ENCODE data around the gene SDK1. TPM values are rescaled to one million over a fixed set of nuclear protein-coding genes. Genes with fewer than 3 reads are reported as not detected.

Gene SDK1
- total and polyA plus RNA-seq, 8 donors = 1.6 to 11.2 (median 6.6) TPM

GRCh38 chr7:3277604-3278572 is 23.2 kb upstream of the SDK1 start:
- intact Hi-C loops (cut with DNase I; ENCODE audit: low total_unique reads) = no loop called here
- no peak overlapping the region for H3K4me3 ChIP-seq
- H3K4me1 ChIP-seq = peaks cover 0 to 14% (median 0%) of the 10 kb centered on the region in 4 donors
- TF ChIP-seq POLR2A (IDR thresholded peaks at IDR 0.05) (no peak), CTCF (IDR thresholded peaks at IDR 0.05) (no peak), POLR2AphosphoS5 (IDR thresholded peaks at IDR 0.05) (no peak), EP300 (IDR thresholded peaks at IDR 0.05) (no peak)
- H3K9me3 ChIP-seq = no peaks in the 10 kb centered on the region
- DNase-seq = no peak
- H3K36me3 ChIP-seq = no peaks in the 10 kb centered on the region
- 68 to 78% (median 76%) methylated on average over 4 of the region's 4 CpGs for WGBS, 5 donors
- H3K27me3 ChIP-seq = no peaks in the 10 kb centered on the region
- H3K27ac ChIP-seq = no peak overlapping the region

GRCh38 chr7:3279147-3279818 is 21.8 kb upstream of the SDK1 start:
- H3K9me3 ChIP-seq = no peaks in the 10 kb centered on the region
- DNase-seq = no peak
- H3K27me3 ChIP-seq = no peaks in the 10 kb centered on the region
- intact Hi-C loops (cut with DNase I; ENCODE audit: low total_unique reads) = no loop called here
- no peak for TF ChIP-seq POLR2A (IDR thresholded peaks at IDR 0.05)
- TF ChIP-seq POLR2AphosphoS5 (IDR thresholded peaks at IDR 0.05) = no peak
- TF ChIP-seq EP300 (IDR thresholded peaks at IDR 0.05) = no peak
- no peak for TF ChIP-seq CTCF (IDR thresholded peaks at IDR 0.05)
- no peaks in the 10 kb centered on the region for H3K36me3 ChIP-seq
- H3K4me1 ChIP-seq = peaks cover 0 to 14% (median 0%) of the 10 kb centered on the region in 4 donors
- no peak overlapping the region for H3K4me3 ChIP-seq
- 61 to 81% (median 66%) methylated on average over 3 of the region's 3 CpGs for WGBS, 5 donors
- H3K27ac ChIP-seq = no peak overlapping the region

DNA sequence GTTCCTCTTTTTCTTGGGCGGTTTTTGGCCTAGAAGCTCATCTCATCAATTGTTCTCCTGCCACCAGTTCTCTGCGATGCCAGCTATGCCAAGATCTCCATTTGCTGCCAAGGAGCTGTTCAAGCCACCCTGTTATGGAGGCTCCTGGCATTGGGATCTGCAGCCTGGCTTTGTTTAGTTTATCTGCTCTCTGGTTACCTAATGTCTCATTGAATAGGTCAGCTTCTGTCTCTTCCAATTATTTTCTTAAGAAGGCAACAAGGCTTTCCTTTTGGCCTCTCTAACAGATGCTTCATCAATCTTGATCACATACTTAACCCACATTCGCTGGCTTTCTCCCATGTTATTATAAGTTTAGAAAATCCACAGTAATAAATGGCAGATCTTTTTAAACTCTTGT is 20.6 kb upstream of the SDK1 start:
- intact Hi-C loops (cut with DNase I; ENCODE audit: low total_unique reads) = no loop called here
- no peak for DNase-seq

More for the DNA sequence above, 20.6 kb upstream of the SDK1 start:
- no peak for TF ChIP-seq POLR2A (IDR thresholded peaks at IDR 0.05)
- no peak for TF ChIP-seq EP300 (IDR thresholded peaks at IDR 0.05)
- no peak for TF ChIP-seq POLR2AphosphoS5 (IDR thresholded peaks at IDR 0.05)
- no peak for TF ChIP-seq CTCF (IDR thresholded peaks at IDR 0.05)
- Histone ChIP-seq H3K36me3 (no peaks in the 10 kb centered on the region), H3K9me3 (no peaks in the 10 kb centered on the region), H3K4me1 (peaks cover 0 to 14% (median 0%) of the 10 kb centered on the region in 4 donors), H3K4me3 (no peak overlapping the region), H3K27me3 (no peaks in the 10 kb centered on the region), H3K27ac (peak overlapping the region in 2 of 5 donors; percentile 17 to 63)
- WGBS, 5 donors = 67 to 95% (median 72%) methylated on average over 3 of the region's 3 CpGs
